ENCODE measurements around the gene CDC16.
A peak's percentile ranks its signal among the peaks of the same experiment; 100 is the strongest.

The CDC16 gene

DNA sequence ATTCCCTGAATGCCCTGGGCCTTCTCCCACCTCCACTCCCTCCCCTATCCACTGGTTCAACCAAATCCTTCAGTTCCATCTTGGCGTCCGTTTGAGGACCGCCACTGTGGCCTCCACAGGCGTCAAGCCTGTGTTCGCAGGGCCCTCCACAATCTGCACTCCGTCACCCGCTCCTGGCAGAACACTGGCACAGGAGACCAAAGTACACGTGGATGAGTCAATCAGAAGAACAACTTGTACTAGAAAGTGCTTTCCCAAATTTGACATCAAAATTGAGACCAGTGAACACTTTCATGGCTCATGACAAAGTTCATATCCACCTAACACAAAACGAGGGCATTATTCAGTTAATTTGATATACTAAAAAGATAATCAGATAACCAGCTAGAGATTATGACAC, 6.5 kb upstream of the CDC16 start:
- 84% methylated on average over 9 of the region's 9 CpGs for WGBS
- Histone ChIP-seq H3K36me3 (ENCODE audit: insufficient read depth, low read length) (no peaks in the 10 kb centered on the region), H3K9me3 (ENCODE audit: insufficient read depth, low read depth, low read length) (no peaks in the 10 kb centered on the region), H3K9ac (ENCODE audit: low read depth, low read length) (no peak overlapping the region), H3K27ac (ENCODE audit: low read depth, low read length) (no peak overlapping the region), H3K4me1 (ENCODE audit: insufficient read depth, low read length) (peaks cover 34% of the 10 kb centered on the region), H3K4me3 (ENCODE audit: low read length) (no peak overlapping the region), H3K27me3 (ENCODE audit: insufficient read depth, low read length) (no peaks in the 10 kb centered on the region)

DNA sequence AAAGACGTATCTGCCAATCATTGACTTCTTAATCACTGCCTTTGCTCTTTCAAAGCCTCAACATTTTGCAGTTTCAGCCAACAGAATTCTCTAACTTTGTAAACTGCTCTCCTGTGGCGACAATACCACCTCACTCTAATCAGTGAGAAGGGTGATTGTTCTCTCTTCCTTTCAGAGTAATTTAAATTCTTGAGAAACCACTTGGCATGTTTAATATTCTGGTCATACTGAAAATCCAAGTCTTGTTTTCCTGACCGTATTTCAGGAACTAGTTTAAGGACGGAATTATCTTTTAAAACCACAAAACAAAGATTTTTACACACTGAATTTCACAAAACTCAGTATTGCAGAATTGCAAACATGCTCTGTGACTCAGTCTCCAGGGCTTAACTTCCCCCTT, 5.2 kb upstream of the CDC16 start:
- Histone ChIP-seq H3K4me3 (ENCODE audit: low read length) (peak overlapping the region; percentile 0; the same call in 1 of the 2 replicates), H3K4me1 (ENCODE audit: insufficient read depth, low read length) (peaks cover 41% of the 10 kb centered on the region), H3K9me3 (ENCODE audit: insufficient read depth, low read depth, low read length) (peaks cover 3% of the 10 kb centered on the region; the same call in 1 of the 2 replicates), H3K27ac (ENCODE audit: low read depth, low read length) (peak overlapping the region; percentile 94), H3K27me3 (ENCODE audit: insufficient read depth, low read length) (peaks cover 6% of the 10 kb centered on the region; the same call in 1 of the 2 replicates), H3K9ac (ENCODE audit: low read depth, low read length) (peak overlapping the region; percentile 51), H3K36me3 (ENCODE audit: insufficient read depth, low read length) (no peaks in the 10 kb centered on the region)
- 41% methylated on average over 4 of the region's 4 CpGs for WGBS

DNA sequence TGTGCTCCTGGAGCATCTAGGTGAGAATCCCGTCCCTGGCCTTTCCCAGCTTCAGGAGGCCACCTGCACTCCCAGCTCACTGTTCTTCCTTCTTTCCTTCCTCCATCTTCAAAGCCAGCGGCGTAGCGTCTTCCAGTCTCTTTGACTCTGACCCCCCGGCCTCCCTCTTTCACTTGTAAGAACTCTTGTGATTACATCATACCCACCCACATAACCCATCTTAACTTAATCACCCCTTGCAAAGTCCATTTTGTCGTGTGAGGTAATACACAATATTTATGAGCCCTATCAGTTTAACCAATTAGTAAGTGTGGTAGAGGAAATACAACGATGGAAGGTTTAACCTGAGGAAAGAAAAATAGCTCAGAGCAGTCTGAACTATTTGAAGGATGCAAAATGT, 4.6 kb upstream of the CDC16 start:
- Histone ChIP-seq H3K4me1 (ENCODE audit: insufficient read depth, low read length) (peaks cover 41% of the 10 kb centered on the region), H3K9me3 (ENCODE audit: insufficient read depth, low read depth, low read length) (peaks cover 3% of the 10 kb centered on the region; the same call in 1 of the 2 replicates), H3K9ac (ENCODE audit: low read depth, low read length) (peak overlapping the region; percentile 51), H3K27me3 (ENCODE audit: insufficient read depth, low read length) (peaks cover 6% of the 10 kb centered on the region; the same call in 1 of the 2 replicates), H3K4me3 (ENCODE audit: low read length) (peak overlapping the region; percentile 0; the same call in 1 of the 2 replicates), H3K27ac (ENCODE audit: low read depth, low read length) (peak overlapping the region; percentile 94), H3K36me3 (ENCODE audit: insufficient read depth, low read length) (no peaks in the 10 kb centered on the region)
- WGBS: 27% methylated on average over 6 of the region's 7 CpGs

DNA sequence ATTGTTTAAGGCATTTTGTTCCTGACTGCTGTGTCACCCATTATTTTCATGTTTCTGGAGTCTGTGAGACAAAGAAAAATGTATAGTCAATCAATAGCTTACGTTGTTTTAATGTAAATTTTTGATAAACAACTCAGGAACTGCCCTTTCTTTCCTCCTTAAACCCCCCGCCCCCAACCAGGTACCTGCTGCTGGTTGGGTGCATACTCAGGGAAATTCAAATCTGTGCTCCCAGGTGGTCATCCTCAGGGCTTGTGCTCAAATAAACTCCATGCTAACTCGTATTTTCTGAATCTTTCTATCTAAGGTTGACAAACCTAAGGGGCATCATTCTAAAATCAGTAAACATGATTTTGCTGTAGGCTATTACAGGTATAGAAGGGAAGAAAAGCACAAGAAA, 4.1 kb upstream of the CDC16 start:
- WGBS: 30% methylated on average over 2 of the region's 3 CpGs
- H3K4me1 ChIP-seq (ENCODE audit: insufficient read depth, low read length): peaks cover 41% of the 10 kb centered on the region
- H3K36me3 ChIP-seq (ENCODE audit: insufficient read depth, low read length): no peaks in the 10 kb centered on the region
- peaks cover 6% of the 10 kb centered on the region; the same call in 1 of the 2 replicates for H3K27me3 ChIP-seq (ENCODE audit: insufficient read depth, low read length)
- H3K9me3 ChIP-seq (ENCODE audit: insufficient read depth, low read depth, low read length): peaks cover 3% of the 10 kb centered on the region; the same call in 1 of the 2 replicates
- H3K4me3 ChIP-seq (ENCODE audit: low read length): no peak overlapping the region
- H3K27ac ChIP-seq (ENCODE audit: low read depth, low read length): peak overlapping the region; percentile 94
- H3K9ac ChIP-seq (ENCODE audit: low read depth, low read length): peak overlapping the region; percentile 51

DNA sequence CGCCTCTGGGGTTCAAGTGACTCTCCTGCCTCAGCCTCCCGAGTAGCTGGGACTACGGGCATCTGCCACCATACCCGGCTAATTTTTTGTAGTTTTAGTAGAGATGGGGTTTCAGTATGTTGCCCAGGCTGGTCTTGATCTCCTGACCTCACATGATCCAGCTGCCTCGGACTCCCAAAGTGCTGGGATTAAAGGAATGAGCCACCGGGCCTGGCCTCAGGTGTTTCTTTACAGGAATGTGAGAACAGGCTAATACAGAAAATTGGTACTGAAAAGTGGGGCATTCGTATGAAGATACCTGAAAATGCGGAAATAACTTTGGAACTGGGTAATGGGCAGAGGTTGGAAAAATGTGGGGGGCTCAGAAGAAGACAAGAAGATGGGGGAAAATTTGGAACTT, 2.8 kb upstream of the CDC16 start:
- Histone ChIP-seq H3K4me1 (ENCODE audit: insufficient read depth, low read length) (peaks cover 48% of the 10 kb centered on the region), H3K4me3 (ENCODE audit: low read length) (no peak overlapping the region), H3K9ac (ENCODE audit: low read depth, low read length) (no peak overlapping the region), H3K9me3 (ENCODE audit: insufficient read depth, low read depth, low read length) (peaks cover 3% of the 10 kb centered on the region; the same call in 1 of the 2 replicates), H3K36me3 (ENCODE audit: insufficient read depth, low read length) (peaks cover 4% of the 10 kb centered on the region), H3K27me3 (ENCODE audit: insufficient read depth, low read length) (peaks cover 6% of the 10 kb centered on the region; the same call in 1 of the 2 replicates), H3K27ac (ENCODE audit: low read depth, low read length) (no peak overlapping the region)
- 87% methylated on average over 8 of the region's 8 CpGs for WGBS

DNA sequence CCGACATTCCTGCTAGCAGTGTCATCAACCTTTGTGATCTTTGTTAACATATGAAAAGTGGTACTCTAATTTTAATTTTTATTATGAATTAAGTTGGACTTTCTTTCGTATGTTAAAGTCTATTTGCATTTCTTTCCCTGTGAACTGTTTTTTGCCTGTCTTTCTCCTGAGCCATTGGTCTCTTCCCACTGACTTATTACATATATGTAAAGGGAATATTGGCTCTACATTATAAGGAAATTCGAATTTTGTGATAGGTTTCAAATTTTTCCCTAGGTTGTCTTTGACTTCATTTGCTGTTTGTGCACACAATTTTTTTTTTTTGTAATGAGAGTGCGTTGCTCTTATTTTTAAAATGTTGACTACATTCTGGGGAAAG, 442 bp upstream of the CDC16 start:
- H3K9me3 ChIP-seq (ENCODE audit: insufficient read depth, low read depth, low read length): peaks cover 3% of the 10 kb centered on the region; the same call in 1 of the 2 replicates
- H3K4me1 ChIP-seq (ENCODE audit: insufficient read depth, low read length): peaks cover 25% of the 10 kb centered on the region
- WGBS: 67% methylated on average over 3 of the region's 4 CpGs
- H3K27ac ChIP-seq (ENCODE audit: low read depth, low read length): peak overlapping the region; percentile 57; the same call in 1 of the 2 replicates
- no peak overlapping the region for H3K9ac ChIP-seq (ENCODE audit: low read depth, low read length)
- peaks cover 6% of the 10 kb centered on the region; the same call in 1 of the 2 replicates for H3K27me3 ChIP-seq (ENCODE audit: insufficient read depth, low read length)
- peaks cover 28% of the 10 kb centered on the region for H3K36me3 ChIP-seq (ENCODE audit: insufficient read depth, low read length)
- H3K4me3 ChIP-seq (ENCODE audit: low read length): peak overlapping the region; percentile 92; the same call in 1 of the 2 replicates

DNA sequence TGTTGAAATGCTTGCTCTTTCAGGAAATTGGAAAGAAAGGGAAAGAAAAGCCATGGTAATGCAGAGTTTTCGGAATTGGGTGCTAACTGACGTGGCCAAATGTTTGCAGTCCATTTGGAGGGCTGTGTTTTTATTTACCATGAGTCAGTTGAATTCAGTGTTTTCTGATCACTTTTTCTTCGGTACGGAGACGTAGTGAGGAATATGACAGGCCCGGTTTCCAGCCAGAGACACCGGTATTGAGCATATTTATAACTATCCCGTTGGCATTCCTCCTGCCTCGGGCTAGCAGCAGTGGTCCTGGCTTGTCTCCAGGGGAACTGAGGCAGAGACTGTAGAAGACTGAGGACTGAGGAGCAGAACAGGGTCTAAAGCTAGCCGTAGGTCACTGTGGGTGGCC, 1.0 kb downstream of the CDC16 start:
- Histone ChIP-seq H3K27me3 (ENCODE audit: insufficient read depth, low read length) (peaks cover 6% of the 10 kb centered on the region; the same call in 1 of the 2 replicates), H3K9ac (ENCODE audit: low read depth, low read length) (peak overlapping the region; percentile 87), H3K36me3 (ENCODE audit: insufficient read depth, low read length) (peaks cover 41% of the 10 kb centered on the region), H3K9me3 (ENCODE audit: insufficient read depth, low read depth, low read length) (peaks cover 3% of the 10 kb centered on the region; the same call in 1 of the 2 replicates), H3K27ac (ENCODE audit: low read depth, low read length) (no peak overlapping the region), H3K4me1 (ENCODE audit: insufficient read depth, low read length) (peaks cover 13% of the 10 kb centered on the region), H3K4me3 (ENCODE audit: low read length) (peak overlapping the region; percentile 92)
- 29% methylated on average over 10 of the region's 10 CpGs for WGBS

DNA sequence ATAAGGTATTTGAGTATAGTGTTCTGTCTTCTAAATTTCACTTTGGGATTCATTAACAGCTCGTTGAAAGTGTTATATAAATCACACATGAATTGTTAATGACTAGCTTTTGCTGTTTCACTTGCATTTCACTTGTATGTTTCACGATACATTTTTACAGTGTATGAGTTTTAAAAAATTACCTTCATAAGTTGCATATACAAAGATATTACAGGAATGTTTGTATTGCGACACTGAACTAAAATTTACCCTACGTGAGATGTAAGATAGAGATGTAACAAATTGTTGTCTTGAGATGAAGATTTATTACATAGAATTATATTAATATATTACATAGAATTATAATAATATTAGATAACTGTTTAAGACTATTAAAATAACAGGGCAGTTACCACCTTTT, 1.5 kb downstream of the CDC16 start:
- H3K9ac ChIP-seq (ENCODE audit: low read depth, low read length): no peak overlapping the region; the same call in 1 of the 2 replicates
- H3K4me1 ChIP-seq (ENCODE audit: insufficient read depth, low read length): peaks cover 13% of the 10 kb centered on the region
- peaks cover 3% of the 10 kb centered on the region; the same call in 1 of the 2 replicates for H3K9me3 ChIP-seq (ENCODE audit: insufficient read depth, low read depth, low read length)
- peaks cover 46% of the 10 kb centered on the region for H3K36me3 ChIP-seq (ENCODE audit: insufficient read depth, low read length)
- WGBS: 80% methylated on average over 1 of the region's 4 CpGs
- H3K27me3 ChIP-seq (ENCODE audit: insufficient read depth, low read length): peaks cover 6% of the 10 kb centered on the region; the same call in 1 of the 2 replicates
- H3K27ac ChIP-seq (ENCODE audit: low read depth, low read length): no peak overlapping the region
- peak overlapping the region; percentile 92 for H3K4me3 ChIP-seq (ENCODE audit: low read length)

DNA sequence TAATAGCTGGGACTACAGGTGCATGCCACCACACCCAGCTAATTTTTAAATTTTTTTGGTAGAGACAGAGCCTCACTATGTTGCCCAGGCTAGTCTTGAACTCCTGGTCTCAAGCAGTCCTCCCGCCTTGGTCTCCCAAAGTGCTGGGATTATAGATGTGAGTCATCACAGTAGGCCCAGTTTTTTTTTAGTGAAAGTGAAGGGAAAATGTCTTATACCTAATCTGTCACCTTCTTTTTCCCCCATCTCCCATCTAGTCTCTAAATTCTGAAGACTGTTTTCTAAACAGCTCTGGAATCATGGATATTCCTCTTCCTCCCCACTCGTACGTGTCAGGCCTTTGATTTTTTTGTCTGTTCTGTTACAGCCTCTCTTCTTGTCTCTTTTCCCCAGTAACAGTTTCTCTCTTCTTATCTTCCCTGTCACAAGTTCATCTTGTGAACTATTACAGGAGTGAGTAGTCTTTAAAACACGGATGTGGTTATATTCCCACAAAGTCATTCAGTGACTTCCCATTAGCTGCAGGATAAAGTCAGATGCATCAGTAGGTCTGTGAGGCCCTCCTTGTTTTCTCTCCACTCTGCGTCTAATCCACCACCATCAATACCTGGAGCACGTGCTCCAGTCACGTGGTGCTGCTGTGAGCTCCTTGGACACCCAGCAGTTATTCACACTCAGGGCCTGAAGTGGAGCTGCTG, 2.9 kb downstream of the CDC16 start:
- Histone ChIP-seq H3K36me3 (ENCODE audit: insufficient read depth, low read length) (peaks cover 60% of the 10 kb centered on the region), H3K4me1 (ENCODE audit: insufficient read depth, low read length) (peaks cover 14% of the 10 kb centered on the region), H3K9ac (ENCODE audit: low read depth, low read length) (no peak overlapping the region), H3K9me3 (ENCODE audit: insufficient read depth, low read depth, low read length) (peaks cover 3% of the 10 kb centered on the region; the same call in 1 of the 2 replicates), H3K27ac (ENCODE audit: low read depth, low read length) (no peak overlapping the region), H3K4me3 (ENCODE audit: low read length) (no peak overlapping the region), H3K27me3 (ENCODE audit: insufficient read depth, low read length) (peaks cover 6% of the 10 kb centered on the region; the same call in 1 of the 2 replicates)
- 97% methylated on average over 7 of the region's 7 CpGs for WGBS

DNA sequence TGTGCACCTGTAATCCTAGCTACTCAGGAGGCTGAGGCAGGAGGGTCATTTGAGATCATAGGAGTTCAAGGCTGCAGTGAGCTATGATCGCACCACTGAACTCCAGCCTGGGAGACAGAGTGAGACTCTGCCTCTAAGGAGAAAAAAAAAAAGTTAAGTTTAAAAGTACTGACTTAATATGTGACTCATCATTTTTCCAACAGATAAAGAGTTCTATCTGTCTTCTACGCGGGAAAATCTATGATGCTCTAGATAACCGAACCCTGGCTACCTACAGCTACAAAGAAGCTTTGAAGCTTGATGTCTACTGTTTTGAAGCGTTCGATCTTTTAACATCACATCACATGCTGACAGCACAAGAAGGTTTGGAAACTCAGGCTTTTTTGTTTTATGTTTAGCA, 7.2 kb downstream of the CDC16 start:
- Histone ChIP-seq H3K9ac (ENCODE audit: low read depth, low read length) (no peak overlapping the region), H3K27me3 (ENCODE audit: insufficient read depth, low read length) (no peaks in the 10 kb centered on the region), H3K9me3 (ENCODE audit: insufficient read depth, low read depth, low read length) (no peaks in the 10 kb centered on the region), H3K4me1 (ENCODE audit: insufficient read depth, low read length) (peaks cover 2% of the 10 kb centered on the region; the same call in 1 of the 2 replicates), H3K36me3 (ENCODE audit: insufficient read depth, low read length) (peaks cover 98% of the 10 kb centered on the region), H3K27ac (ENCODE audit: low read depth, low read length) (no peak overlapping the region), H3K4me3 (ENCODE audit: low read length) (no peak overlapping the region)
- 97% methylated on average over 6 of the region's 6 CpGs for WGBS

DNA sequence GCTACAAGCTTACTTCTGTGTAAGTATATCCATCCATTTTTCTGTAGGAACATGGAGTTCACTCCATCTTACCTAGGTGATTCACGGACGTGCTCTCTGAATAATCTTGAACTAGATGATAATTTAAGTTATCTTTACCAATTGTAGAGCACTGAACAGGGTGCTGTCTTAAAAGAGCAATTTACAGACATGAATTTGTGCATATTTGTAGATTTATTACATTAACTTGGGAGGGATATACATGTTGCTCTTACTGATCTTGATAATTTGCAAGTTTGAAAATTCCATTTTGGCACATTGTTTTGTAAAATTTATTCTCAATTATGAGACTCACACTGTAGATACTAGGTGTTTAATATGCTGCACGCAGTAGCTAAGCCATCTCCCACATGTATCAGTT, 9.3 kb downstream of the CDC16 start:
- H3K9me3 ChIP-seq (ENCODE audit: insufficient read depth, low read depth, low read length): no peaks in the 10 kb centered on the region
- H3K9ac ChIP-seq (ENCODE audit: low read depth, low read length): no peak overlapping the region
- peaks cover 2% of the 10 kb centered on the region; the same call in 1 of the 2 replicates for H3K4me1 ChIP-seq (ENCODE audit: insufficient read depth, low read length)
- H3K4me3 ChIP-seq (ENCODE audit: low read length): no peak overlapping the region
- peaks cover 98% of the 10 kb centered on the region for H3K36me3 ChIP-seq (ENCODE audit: insufficient read depth, low read length)
- 100% methylated on average over 3 of the region's 3 CpGs for WGBS
- no peaks in the 10 kb centered on the region for H3K27me3 ChIP-seq (ENCODE audit: insufficient read depth, low read length)
- no peak overlapping the region for H3K27ac ChIP-seq (ENCODE audit: low read depth, low read length)
